Loucy (cell line): ENCODE measurements around the gene WDR88.

Source experiments
- H2AFZ ChIP-seq: fragments of 200-600 bp; sonication (generic); 2 replicates; pipeline ENCODE4 v1.6.0; 2016; ENCODE audit warnings: antibody characterized with exemption, mild to moderate bottlenecking, low read length, moderate library complexity
- H3F3A ChIP-seq: fragments of 200-600 bp; 2 replicates; pipeline ENCODE4 v1.6.0; 2016; ENCODE audit warnings: antibody characterized with exemption, low read depth, mild to moderate bottlenecking
- H3K27me3 ChIP-seq: fragments of 200-600 bp; sonication (generic); 2 replicates; pipeline ENCODE4 v1.6.1; 2014; ENCODE audit warnings: low read length, mild to moderate bottlenecking; ENCODE audit not compliant: insufficient read depth, poor library complexity, severe bottlenecking
- H3K36me3 ChIP-seq: fragments of 200-600 bp; sonication (generic); 2 replicates; pipeline ENCODE4 v1.6.1; 2016; ENCODE audit warnings: low read length; ENCODE audit not compliant: insufficient read depth
- H3K4me1 ChIP-seq: fragments of 200-600 bp; sonication (generic); 2 replicates; pipeline ENCODE4 v1.5.1; 2014; ENCODE audit warnings: low read length, mild to moderate bottlenecking; ENCODE audit not compliant: insufficient read depth, poor library complexity, severe bottlenecking
- H3K4me2 ChIP-seq: fragments of 200-600 bp; sonication (generic); 2 replicates; pipeline ENCODE4 v1.6.0; 2014; ENCODE audit warnings: antibody characterized with exemption, low read length, low read depth, mild to moderate bottlenecking; ENCODE audit not compliant: poor library complexity, severe bottlenecking
- H3K4me3 ChIP-seq: fragments of 200-600 bp; sonication (generic); 2 replicates; pipeline ENCODE4 v1.5.1; 2014; ENCODE audit warnings: low read length, mild to moderate bottlenecking, mixed read lengths; ENCODE audit not compliant: poor library complexity, severe bottlenecking
- H3K79me2 ChIP-seq: fragments of 200-600 bp; sonication (generic); 2 replicates; pipeline ENCODE4 v1.6.1; 2014; ENCODE audit warnings: low read length; ENCODE audit not compliant: insufficient read depth
- H3K9ac ChIP-seq: fragments of 200-600 bp; sonication (generic); 2 replicates; pipeline ENCODE4 v1.6.0; 2014; ENCODE audit warnings: mild to moderate bottlenecking, low read depth, low read length, moderate library complexity; ENCODE audit not compliant: poor library complexity, severe bottlenecking
- H3K9me2 ChIP-seq: fragments of 200-600 bp; sonication (generic); replicated peaks from 2 replicates; pipeline ENCODE4 v1.6.1; 2016; ENCODE audit warnings: low read depth, low read length, mixed read lengths
- H3K9me3 ChIP-seq: fragments of 200-600 bp; sonication (generic); 2 replicates; pipeline ENCODE4 v1.6.1; 2014; ENCODE audit warnings: mild to moderate bottlenecking, antibody characterized with exemption, low read length, low read depth; ENCODE audit not compliant: insufficient read depth
- H4K20me1 ChIP-seq: fragments of 200-600 bp; sonication (generic); 2 replicates; pipeline ENCODE4 v1.6.0; 2014; ENCODE audit warnings: antibody characterized with exemption, low read length, mild to moderate bottlenecking; ENCODE audit not compliant: insufficient read depth, poor library complexity, severe bottlenecking
- CTCF ChIP-seq: fragments of 200-600 bp; sonication (generic); conservative IDR thresholded peaks from 2 replicates; pipeline ENCODE4 v1.5.1; 2014; ENCODE audit warnings: mild to moderate bottlenecking, antibody characterized with exemption, low read length
- EZH2phosphoT487 ChIP-seq: fragments of 200-600 bp; IDR thresholded peaks from 2 replicates; pipeline ENCODE4 v1.6.1; 2018; ENCODE audit warnings: antibody characterized with exemption, mild to moderate bottlenecking, moderate library complexity, borderline replicate concordance

The WDR88 gene

GRCh38 chr19:33100894-33101644, 30.8 kb upstream of the WDR88 start:
- H3K36me3 ChIP-seq = peaks cover 27% of the 10 kb centered on the region; the same call in 1 of the 2 replicates
- H3K4me1 ChIP-seq = no peaks in the 10 kb centered on the region
- no peaks in the 10 kb centered on the region for H3F3A ChIP-seq
- H3K9me3 ChIP-seq = no peaks in the 10 kb centered on the region
- no peaks in the 10 kb centered on the region for H4K20me1 ChIP-seq
- no peaks in the 10 kb centered on the region for H3K79me2 ChIP-seq
- no peak overlapping the region for H2AFZ ChIP-seq
- TF ChIP-seq EZH2phosphoT487 (no peak), CTCF (no peak)
- no peak overlapping the region for H3K9ac ChIP-seq
- no peak overlapping the region for H3K4me3 ChIP-seq
- no peaks in the 10 kb centered on the region for H3K9me2 ChIP-seq
- no peaks in the 10 kb centered on the region for H3K27me3 ChIP-seq
- no peak overlapping the region for H3K4me2 ChIP-seq

- no peak overlapping the region for H3K4me2 ChIP-seq
- no peaks in the 10 kb centered on the region for H3K4me1 ChIP-seq
- no peaks in the 10 kb centered on the region for H3K27me3 ChIP-seq
- no peaks in the 10 kb centered on the region for H3K9me2 ChIP-seq
- H3K9ac ChIP-seq = no peak overlapping the region
- H3F3A ChIP-seq = no peaks in the 10 kb centered on the region
- no peak overlapping the region for H2AFZ ChIP-seq
- H3K4me3 ChIP-seq = no peak overlapping the region
- H3K9me3 ChIP-seq = no peaks in the 10 kb centered on the region
- TF ChIP-seq CTCF = no peak
- TF ChIP-seq EZH2phosphoT487 = no peak
- H3K36me3 ChIP-seq = peaks cover 21% of the 10 kb centered on the region; the same call in 1 of the 2 replicates
- no peaks in the 10 kb centered on the region for H3K79me2 ChIP-seq
- H4K20me1 ChIP-seq = no peaks in the 10 kb centered on the region
These were observed 29.0 kb upstream of the WDR88 start for GRCh38 chr19:33102893-33103292.

- Histone ChIP-seq H3K36me3 (peaks cover 28% of the 10 kb centered on the region; the same call in 1 of the 2 replicates), H3K4me2 (no peak overlapping the region)
- TF ChIP-seq EZH2phosphoT487 = no peak
- TF ChIP-seq CTCF = no peak
These were observed 23.8 kb upstream of the WDR88 start for GRCh38 chr19:33108161-33108560.

More at GRCh38 chr19:33108161-33108560, 23.8 kb upstream of the WDR88 start:
- no peaks in the 10 kb centered on the region for H3K9me2 ChIP-seq
- no peaks in the 10 kb centered on the region for H3K79me2 ChIP-seq
- no peaks in the 10 kb centered on the region for H3F3A ChIP-seq
- H3K27me3 ChIP-seq = no peaks in the 10 kb centered on the region
- H2AFZ ChIP-seq = no peak overlapping the region
- no peaks in the 10 kb centered on the region for H3K9me3 ChIP-seq
- H3K9ac ChIP-seq = no peak overlapping the region
- H3K4me1 ChIP-seq = no peaks in the 10 kb centered on the region
- no peaks in the 10 kb centered on the region for H4K20me1 ChIP-seq
- no peak overlapping the region for H3K4me3 ChIP-seq
